GM18520 (cell line): ENCODE measurements around the gene PSMA2.
"Not testable (repeated sequence)": the region's sequence is repeated elsewhere in the genome, so short reads cannot be mapped to it uniquely, and the experiment has no call there.

Experiments used
- ATAC-seq: cut with Tn5 transposase; IDR thresholded peaks from one replicate; pipeline ENCODE4 v1.9.1; 2021; ENCODE audit not compliant: unreplicated experiment

PSMA2 gene

DNA sequence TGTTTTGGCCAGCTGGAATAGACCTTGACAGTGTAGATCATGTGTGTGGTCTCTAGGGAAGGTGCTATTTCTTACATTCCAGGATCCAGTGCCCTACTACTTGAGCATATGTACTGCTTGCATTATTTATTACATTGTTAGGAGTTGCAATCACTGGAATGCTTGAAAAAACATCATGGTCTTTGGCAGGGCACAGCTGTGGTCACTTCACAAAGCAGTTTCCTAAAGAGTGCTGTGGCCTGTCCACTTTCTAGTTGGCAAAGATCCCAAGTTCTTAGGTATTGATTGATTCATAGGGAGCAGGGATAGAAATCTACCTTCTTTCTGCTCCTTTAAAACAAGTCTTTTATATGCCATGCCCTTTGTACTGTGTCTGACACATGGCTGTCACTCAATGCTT, 24.7 kb downstream of the PSMA2 start:
- no peak for ATAC-seq

DNA sequence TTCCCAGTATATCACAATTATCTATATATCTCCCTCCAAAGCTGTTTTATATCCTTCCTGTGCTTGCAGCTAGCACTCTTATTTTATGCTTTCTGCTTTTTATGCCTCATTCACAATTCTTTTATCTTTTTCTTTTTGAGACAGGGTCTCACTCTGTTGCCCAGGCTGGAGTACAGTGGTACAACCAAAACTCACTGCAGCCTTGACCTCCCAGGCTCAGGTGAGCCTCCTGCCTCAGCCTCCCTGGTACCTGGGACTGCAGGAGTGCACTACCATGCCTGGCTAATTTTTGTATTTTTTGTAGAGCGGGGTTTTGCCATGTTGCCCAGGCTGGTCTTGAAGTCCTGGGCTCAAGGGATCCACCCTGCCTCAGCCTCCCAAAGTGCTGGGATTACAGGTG, 25.8 kb downstream of the PSMA2 start:
- no peak for ATAC-seq

DNA sequence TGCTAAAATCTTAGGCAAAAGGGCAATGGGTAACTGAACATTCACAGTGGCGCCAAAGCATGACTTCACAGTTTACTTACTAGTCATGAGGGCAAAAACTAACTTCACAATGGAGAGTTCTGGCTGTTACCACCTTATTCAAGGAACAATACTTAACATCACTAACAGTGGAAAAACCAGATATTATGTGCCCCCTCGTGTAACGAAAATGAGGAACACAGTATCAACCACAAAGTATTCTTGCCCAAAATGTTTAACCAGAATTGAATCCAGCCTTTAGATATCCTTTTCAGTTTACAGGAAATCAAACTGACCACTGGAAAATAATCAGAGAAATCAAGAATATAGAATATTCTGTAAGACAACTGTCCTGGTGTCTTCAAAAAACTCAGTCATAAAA, 29.6 kb downstream of the PSMA2 start:
- ATAC-seq, result no peak

- ATAC-seq, result no peak
Observed at GRCh38 chr7:42900842-42901241, 31.1 kb downstream of the PSMA2 start.

DNA sequence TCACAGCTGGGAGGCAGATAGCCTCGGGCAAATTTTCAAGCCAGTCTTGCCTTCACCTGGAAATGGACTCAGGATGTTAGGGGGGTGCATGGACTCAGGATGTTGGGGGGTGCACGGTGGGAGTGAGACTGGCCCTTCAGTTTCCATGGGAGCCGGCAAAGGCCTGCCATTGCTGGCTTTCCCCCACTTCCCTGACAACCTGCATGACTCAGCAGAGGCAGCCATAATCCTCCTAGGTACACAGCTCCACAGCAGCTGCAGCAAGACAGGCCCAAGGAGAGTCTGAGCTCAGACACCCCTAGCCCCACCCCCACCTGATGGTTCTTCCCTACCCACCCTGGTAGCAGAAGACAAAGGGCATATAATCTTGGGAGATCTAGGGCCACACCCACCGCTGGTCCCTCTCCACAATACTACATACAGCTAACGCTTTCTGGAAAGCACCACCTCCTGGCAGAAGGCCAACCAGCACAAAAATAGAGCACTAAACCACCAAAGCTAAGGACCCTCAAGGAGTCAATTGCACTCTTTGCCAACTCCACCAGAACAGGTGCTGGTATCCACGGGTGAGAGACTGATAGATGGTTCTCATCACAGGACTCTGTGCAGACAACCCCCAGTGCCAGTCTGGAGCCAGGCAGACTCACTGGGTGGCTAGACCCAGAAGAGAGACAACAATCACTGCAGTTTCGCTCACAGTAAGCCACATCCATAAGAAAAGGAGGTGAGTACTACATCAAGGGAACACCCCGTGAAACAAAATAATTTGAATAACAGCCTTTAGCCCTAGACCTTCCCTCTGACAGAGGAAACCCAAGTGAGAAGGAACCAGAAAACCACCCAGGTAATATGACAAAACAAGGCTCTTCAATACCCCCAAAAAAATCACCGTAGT, 38.4 kb downstream of the PSMA2 start:
- ATAC-seq, result no peak

DNA sequence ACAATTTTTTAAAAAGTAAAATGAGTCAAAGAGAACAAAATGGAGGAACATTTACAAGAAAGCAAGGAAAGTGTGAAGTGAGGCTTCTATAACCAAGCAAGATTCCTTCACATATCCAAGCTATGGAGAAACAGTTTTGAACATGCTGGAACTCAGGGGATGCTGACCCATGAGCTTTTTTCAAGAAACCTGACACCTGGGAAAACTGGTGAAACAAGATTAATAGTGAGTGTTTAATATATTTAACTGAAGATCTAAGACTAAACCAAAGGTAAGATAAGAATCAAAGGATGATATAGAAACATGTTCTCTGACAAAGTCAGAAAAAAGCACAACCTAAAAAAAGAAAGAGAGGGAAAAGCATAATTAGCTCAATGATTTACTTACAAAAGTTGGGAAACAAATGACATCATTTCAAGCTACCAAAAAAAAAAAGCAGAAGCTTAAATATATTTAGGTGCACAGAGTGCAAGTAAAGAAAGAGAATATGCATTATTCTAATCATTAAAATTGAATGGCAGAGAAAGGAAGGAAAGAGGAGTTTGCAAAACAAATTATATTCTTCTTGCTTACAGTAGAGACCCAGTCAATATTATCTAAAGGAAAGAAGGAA, 45.0 kb downstream of the PSMA2 start:
- no peak for ATAC-seq

DNA sequence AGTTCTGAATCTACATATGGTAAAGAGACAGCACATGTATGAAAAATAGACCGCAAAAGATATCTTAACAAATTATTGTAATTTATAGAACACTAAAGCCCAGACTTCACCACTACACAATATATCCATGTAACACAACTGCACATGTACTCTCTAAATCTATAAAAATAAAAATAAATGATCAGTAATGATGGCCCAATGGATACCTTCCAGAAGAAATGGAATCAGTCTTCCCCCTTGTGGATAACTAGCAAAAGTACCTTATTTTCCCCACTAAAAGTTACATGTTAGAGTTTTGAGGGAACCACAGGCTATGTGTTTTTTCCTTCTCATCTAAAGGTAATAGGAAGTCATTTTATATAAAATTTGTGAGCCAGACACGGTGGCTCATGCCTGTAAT, 45.8 kb downstream of the PSMA2 start:
- no peak for ATAC-seq

GRCh38 chr7:42885183-42885582, 46.8 kb downstream of the PSMA2 start:
- ATAC-seq, result not testable (repeated sequence)

DNA sequence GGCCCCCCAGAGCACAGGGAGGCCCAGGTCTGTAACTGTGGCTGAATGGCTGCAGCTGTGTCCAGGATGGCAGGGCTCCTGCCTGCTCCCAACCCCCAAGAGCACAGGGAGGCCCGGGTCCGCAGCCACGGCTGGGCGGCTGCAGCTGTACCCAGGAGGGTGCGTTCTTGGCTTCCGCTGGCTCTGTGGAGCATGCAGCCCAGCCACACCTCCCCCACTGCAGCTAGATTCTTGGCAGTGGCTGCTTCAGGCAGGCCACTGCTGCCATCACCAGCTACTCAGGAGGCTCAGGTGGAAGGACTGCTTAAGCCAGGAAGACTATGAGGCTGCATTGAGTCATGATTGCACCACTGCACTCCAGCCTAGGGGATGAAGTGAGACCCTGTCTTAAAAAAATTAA, 48.0 kb downstream of the PSMA2 start:
- ATAC-seq, result no peak

- no peak for ATAC-seq
Observed at GRCh38 chr7:42880392-42880791, 51.6 kb downstream of the PSMA2 start.

DNA sequence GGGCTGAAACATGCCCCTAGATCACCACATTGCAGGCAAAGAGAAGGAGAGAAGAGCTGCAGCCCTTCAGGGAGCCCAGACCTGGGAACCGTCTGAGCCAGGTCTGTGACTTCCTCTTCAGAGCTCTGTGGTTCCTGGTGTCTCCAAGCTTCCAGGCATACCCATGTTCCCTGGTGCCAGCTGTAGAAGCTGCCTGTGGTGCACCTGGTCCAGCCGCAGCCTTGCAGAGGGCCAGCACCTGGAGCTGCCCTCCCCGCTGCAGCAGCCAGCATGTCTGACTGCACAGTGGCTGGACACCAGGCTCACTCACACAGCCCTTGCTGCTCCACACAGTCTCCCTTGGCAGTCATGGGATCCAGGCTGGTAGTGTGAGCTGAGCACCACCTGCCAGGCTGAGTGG, 53.7 kb downstream of the PSMA2 start:
- no peak for ATAC-seq

DNA sequence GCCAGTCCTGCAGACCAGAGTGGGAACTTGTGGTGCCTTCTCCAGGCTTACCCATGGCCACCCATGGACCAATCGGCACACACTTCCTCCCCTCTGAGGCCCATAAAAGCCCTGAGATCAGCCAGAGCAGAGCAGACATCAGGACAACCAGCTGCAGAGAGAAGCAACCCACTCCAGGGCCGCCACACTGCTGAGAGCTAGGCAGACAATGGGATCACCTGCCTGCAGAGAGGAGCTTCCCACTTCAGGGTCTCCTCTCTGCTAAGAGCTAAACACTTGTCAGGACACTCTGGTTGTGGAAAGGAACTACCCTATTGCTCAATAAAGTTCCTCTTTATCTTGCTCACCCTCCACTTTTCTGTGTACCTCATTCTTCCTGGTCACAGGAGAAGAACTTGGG, 54.1 kb downstream of the PSMA2 start:
- ATAC-seq, result no peak

DNA sequence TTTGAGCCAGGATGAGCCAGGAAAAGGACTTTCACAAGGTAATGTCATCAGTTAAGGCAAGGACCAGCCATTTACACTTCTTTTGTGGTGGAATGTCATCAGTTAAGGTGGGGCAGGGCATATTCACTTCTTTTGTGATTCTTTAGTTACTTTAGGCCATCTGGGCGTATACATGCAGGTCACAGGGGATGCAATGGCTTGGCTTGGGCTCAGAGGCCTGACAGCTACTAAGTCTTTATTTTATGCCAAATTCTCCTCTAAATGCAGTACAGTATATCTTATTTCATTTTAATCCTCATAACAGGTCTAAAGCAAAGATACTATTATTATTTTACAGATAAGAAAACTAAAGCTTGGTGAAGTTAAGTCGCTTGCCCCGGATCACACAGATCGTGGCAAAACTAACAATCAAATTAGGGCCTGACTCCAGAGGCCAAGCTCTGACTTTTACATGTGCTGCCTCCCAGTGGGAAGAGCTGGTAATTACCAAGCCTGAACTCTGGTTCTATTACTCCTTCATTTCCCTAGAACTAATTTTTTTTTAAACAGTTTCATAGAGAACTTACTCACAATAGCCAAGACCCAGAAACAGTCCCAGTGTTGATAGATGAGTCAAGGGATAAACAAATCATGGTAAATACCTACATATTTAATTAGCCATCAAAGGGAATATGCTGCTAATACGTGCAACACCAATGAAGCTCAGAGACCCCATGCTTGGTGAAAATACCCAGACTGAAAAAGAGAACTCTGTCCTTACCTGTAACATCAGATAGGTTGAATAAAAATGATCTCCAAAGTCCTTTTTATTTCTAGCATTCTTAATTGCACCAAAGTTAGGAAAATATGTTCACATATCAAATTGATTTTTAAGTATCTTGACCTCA, 55.5 kb downstream of the PSMA2 start:
- peak; percentile 72 for ATAC-seq

DNA sequence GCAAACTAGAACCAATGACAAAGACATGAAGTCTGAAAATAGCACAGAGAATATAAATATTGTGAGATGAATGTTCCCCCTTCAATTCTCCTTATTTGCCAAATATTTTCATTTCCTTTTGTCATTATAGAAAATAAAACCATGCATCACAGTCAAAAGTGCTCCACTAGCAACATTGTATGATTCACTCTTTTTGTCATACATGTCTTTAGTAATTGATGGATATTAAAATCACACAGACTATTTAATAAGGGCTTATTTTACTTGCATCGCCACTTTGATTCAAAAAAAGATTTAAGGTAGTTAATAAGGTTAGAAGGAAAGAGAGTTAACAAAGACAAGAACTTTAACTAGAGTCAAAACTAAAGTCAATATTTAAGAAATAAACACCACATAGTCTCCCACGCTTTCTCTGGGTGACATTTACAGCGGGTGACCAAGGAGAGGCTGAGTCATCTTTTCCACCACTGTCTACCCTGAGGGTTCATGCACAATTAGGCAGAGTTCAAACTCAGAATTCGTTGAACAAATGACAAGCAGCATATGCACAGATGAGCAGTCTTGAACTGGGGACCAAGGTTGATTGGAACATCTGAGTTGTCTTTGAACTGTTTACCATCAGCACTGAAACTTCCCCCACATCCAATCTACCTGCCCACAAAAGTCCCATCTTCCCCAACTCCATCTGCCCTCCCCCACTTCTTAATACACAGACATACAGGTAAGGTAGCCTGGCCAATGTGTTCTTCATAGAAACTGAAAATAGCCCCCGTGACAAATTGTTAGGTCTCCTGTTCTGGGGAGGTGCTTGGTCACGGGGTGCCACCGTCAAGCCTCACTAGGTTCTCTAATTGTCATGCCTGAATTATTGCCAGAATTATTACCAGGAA, 62.6 kb downstream of the PSMA2 start:
- peak; percentile 95 for ATAC-seq

GRCh38 chr7:42868480-42868879, 63.5 kb downstream of the PSMA2 start:
- ATAC-seq, result no peak
